T-helper 1 cell treated with Interleukin-12 subunit alpha and Interleukin-12 subunit beta and Interleukin-4 antibody, amounts not matched to agents 30 ng/mL and 1 ng/mL, for 36 hours (primary cell): ENCODE measurements around the gene MCTP2. TPM values are rescaled to one million over a fixed set of nuclear protein-coding genes. Genes with fewer than 3 reads are reported as not detected.

Source experiments
- intact Hi-C: fragments of 100-400 bp; cut with micrococcal nuclease; formaldehyde crosslinking; loops from one replicate; pipeline ENCODE4 v1.15.1; 2024
- total RNA-seq: library from RNA; stranded (reverse); gene quantifications from 2 replicates; pipeline ENCODE4 v1.2.3, GENCODE V29; 2022

MCTP2 gene
- total RNA-seq, 1 donor from 2014 or later, result 82.5 TPM

DNA sequence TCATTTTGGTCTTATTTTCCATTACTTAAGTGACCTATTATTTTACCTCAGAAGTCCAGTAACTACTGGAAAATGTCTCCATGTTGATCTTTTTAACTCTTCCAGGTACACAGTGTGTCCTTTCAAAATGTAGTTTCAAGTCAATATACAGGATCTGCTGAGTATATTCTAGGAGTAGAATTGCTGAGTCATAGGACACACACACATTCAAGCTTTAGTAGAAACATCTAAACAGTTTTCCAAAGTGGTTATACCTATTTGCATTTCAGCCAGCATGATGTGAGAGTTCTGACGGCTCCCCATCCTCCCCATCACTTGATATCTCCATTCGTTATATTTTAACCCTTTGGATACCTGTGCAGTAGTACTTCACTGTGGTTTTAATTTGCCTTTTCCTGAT, 271.9 kb downstream of the MCTP2 start:
- intact Hi-C loops, result no loop called here

DNA sequence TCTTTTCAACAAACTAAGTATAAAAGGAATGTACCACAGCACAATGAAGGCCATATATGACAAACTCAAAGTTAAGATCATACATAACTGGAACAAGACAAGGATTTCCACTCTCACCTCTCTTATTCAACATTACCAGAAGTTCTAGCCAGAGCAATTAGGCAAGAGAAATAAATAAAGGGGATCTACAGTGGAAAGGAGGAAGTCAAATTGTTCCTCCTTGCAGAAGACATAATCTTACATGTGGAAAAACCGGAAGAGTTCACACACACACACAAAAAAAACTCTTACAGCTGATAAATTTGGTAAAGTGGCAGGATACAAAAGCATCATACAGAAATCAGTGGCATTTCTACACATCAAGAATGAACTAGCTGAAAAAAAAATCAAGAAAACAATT, 277.9 kb downstream of the MCTP2 start:
- intact Hi-C loops, result no loop called here

DNA sequence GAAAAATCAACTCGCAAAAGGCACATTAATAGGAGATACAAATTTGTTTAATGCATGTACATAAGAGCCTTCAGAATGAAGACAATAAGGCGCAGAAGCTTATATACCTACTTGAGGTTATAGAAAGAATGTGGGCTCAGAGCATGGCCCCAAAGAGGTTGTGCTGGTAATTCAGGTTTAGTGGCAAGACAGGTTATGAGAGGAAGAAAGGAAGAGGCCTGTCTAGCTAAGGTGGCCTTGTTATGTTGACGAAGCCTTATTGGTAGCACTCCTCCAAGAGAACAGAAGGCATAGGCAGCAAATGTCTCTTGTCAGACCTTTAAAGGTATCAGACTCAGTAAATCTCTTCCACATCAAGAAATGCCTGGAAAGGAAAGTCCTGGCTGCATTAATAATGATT, 290.8 kb downstream of the MCTP2 start:
- intact Hi-C loops, result no loop called here

- intact Hi-C loops, result no loop called here
Measured at GRCh38 chr15:94523873-94524272, 292.5 kb downstream of the MCTP2 start.

DNA sequence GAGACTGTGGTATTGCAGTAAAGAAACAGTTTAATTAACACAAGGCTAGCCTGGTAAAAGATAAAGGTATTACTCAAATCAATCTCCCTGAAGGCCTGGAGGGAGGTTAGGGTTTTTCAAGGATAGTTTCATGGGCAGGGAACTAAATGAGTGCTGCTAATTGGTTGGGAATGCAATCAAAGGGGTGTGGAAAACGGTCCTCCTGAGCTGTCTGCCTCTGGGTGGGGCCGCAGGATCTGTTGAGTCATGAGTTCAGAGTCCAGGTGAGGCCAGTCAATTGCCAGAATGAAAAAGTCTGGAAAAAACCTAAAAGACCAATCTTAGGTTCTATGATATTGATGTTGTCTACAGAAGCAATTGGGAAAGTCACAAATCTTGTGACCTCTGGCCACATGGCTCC, 293.2 kb downstream of the MCTP2 start:
- intact Hi-C loops, result no loop called here

DNA sequence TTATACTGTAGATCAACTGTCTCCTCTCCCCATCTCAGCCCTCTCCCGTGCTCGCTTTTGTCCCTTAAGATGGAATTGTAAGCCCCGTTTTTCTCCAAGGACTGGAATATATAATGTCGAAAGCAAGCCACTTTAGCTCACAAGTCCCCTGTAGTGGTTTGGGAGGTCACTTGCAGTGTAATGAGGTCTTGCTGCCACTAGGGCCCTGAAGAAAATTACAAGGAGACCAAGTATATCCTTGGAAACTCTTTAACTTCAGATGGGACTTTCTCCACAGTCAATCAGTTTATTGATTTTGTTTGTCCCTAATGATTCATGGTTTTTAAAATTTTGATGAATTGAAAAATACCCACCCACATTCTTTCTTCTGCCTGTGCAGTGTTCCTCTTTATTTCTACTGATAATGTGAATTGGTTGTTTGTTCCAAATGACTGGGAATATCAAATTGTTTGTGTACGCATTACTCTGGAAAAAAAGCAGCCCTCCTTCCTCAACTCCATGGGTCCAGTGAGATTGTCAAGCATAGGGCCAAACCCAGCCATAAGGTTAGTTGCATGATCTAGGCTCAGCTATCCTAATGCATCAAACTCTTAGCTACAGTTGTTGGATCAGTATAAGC, 294.8 kb downstream of the MCTP2 start:
- intact Hi-C loops, result no loop called here

DNA sequence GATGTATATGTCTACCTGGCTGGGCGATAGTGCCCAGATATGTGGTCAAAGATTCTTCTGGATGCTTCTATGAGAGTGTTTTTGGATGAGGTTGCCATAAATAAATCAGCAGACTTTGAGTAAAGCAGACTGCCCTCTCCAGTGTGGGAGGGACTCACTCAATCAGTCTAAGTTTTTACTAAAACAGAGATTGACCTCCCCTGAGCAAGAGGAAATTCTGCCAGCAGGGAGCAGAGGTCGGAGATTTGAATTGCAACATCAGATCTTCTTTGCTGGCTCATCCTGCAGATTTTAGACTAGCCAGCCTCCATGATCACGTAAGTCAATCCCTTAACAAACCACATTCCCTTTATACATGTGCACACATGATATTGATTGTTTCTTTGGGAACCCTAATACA, 300.9 kb downstream of the MCTP2 start:
- intact Hi-C loops, result no loop called here
